ENCODE data around the gene ZNF692. TPM values are rescaled to one million over a fixed set of nuclear protein-coding genes. Genes with fewer than 3 reads are reported as not detected.
A peak's percentile ranks its signal among the peaks of the same experiment; 100 is the strongest.

ZNF692 gene
- total RNA-seq, 1 experiment from 2014 or later: 40.1 TPM

GRCh38 chr1:248825136-248825535, 33.7 kb downstream of the ZNF692 start:
- no peak overlapping the region for H2BK15ac ChIP-seq (ENCODE audit: low read depth, low read length)
- H3K56ac ChIP-seq (ENCODE audit: insufficient read length, low read depth, low read length): no peak overlapping the region

More at GRCh38 chr1:248825136-248825535, 33.7 kb downstream of the ZNF692 start:
- Histone ChIP-seq H3K14ac (ENCODE audit: insufficient read depth, low read length) (peak overlapping the region; percentile 9; the same call in 1 of the 2 replicates), H3K27ac (ENCODE audit: insufficient read length, low read depth, low read length) (no peak overlapping the region), H2BK120ac (ENCODE audit: low read depth, low read length, poor library complexity, severe bottlenecking) (no peak overlapping the region), H2BK20ac (ENCODE audit: low read depth, low read length, poor library complexity, severe bottlenecking) (no peak overlapping the region), H4K91ac (ENCODE audit: insufficient read length, low read depth, low read length) (no peak overlapping the region), H4K5ac (ENCODE audit: insufficient read length, low read depth, low read length) (no peak overlapping the region), H4K8ac (replicated peaks; ENCODE audit: insufficient read length, low read depth, low read length) (no peak overlapping the region), H3K4me1 (ENCODE audit: insufficient read depth, low read length) (no peaks in the 10 kb centered on the region), H4K20me1 (ENCODE audit: control insufficient read depth, insufficient read depth, insufficient read length) (no peaks in the 10 kb centered on the region), H3K23me2 (ENCODE audit: insufficient read length, low read depth, low read length, poor library complexity, severe bottlenecking) (peaks cover 4% of the 10 kb centered on the region), H3T11ph (ENCODE audit: low read length) (no peak overlapping the region), H3K4ac (ENCODE audit: low read depth, low read length) (no peak overlapping the region; the same call in 1 of the 2 replicates), H3K79me1 (ENCODE audit: insufficient read depth, low read depth, low read length, poor library complexity, severe bottlenecking) (peaks cover 12% of the 10 kb centered on the region), H3K9ac (ENCODE audit: extremely low read depth, insufficient read length, low read length) (peak overlapping the region; percentile 63), H2AK5ac (ENCODE audit: insufficient read length, low read length) (no peak overlapping the region), H3K27me3 (ENCODE audit: insufficient read depth, low read length) (no peaks in the 10 kb centered on the region), H3K23ac (ENCODE audit: insufficient read length, low read depth, low read length) (no peak overlapping the region), H3K18ac (ENCODE audit: insufficient read length, low read depth, low read length) (no peak overlapping the region), H2BK5ac (ENCODE audit: insufficient read length, low read length) (no peak overlapping the region), H3K9me3 (ENCODE audit: control insufficient read depth, low read depth, low read length) (no peaks in the 10 kb centered on the region), H2BK12ac (ENCODE audit: insufficient read length, low read depth, low read length) (no peak overlapping the region), H2AFZ (ENCODE audit: low read length) (no peak overlapping the region), H3K4me2 (ENCODE audit: insufficient read depth, insufficient read length, low read length) (peak overlapping the region; percentile 79), H3K79me2 (ENCODE audit: insufficient read depth, low read length) (peaks cover 5% of the 10 kb centered on the region; the same call in 1 of the 2 replicates)
- H3K4me1 Mint-ChIP-seq: peaks cover 16 to 24% of the 10 kb centered on the region in 2 experiments
- H3K27me3 Mint-ChIP-seq (ENCODE audit: low read depth): no peaks in the 10 kb centered on the region; the same call in 1 of the 2 replicates
- peak overlapping the region; percentile 77 to 100 (median 98); a peak in 6 of 7 replicates for H3K27ac Mint-ChIP-seq
- peak overlapping the region; percentile 87 to 90 for H3K4me3 Mint-ChIP-seq
- DNase-seq: no peak
- TF ChIP-seq, protein P1, sequence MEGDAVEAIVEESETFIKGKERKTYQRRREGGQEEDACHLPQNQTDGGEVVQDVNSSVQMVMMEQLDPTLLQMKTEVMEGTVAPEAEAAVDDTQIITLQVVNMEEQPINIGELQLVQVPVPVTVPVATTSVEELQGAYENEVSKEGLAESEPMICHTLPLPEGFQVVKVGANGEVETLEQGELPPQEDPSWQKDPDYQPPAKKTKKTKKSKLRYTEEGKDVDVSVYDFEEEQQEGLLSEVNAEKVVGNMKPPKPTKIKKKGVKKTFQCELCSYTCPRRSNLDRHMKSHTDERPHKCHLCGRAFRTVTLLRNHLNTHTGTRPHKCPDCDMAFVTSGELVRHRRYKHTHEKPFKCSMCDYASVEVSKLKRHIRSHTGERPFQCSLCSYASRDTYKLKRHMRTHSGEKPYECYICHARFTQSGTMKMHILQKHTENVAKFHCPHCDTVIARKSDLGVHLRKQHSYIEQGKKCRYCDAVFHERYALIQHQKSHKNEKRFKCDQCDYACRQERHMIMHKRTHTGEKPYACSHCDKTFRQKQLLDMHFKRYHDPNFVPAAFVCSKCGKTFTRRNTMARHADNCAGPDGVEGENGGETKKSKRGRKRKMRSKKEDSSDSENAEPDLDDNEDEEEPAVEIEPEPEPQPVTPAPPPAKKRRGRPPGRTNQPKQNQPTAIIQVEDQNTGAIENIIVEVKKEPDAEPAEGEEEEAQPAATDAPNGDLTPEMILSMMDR (conservative IDR thresholded peaks at IDR 0.05): no peak
- peaks cover 13 to 41% (median 33%) of the 10 kb centered on the region in 3 experiments; a peak in 6 of 7 replicates for H3K36me3 Mint-ChIP-seq (ENCODE audit: insufficient read depth in 1 of 3, low read depth in 3 of 3)
- WGBS (ENCODE audit: extremely low coverage, insufficient read length, low lambda C conversion rate): no CpG with 5 or more reads among the region's 10 CpGs
- no peaks in the 10 kb centered on the region; a peak in 3 of 5 replicates for H3K9me3 Mint-ChIP-seq

Measured in H9 (cell line).